OCI-LY1 (cell line): ENCODE results near the gene APLP2.
A peak's percentile ranks its signal among the peaks of the same experiment; 100 is the strongest.

Experiments
- H2AFZ ChIP-seq: fragments of 200-600 bp; sonication (generic), shearing (Covaris generic); 2 replicates; pipeline ENCODE4 v1.6.0; 2014; ENCODE audit warnings: antibody characterized with exemption, mild to moderate bottlenecking, low read length
- H3F3A ChIP-seq: fragments of 200-600 bp; sonication (generic), shearing (Covaris generic); 2 replicates; pipeline ENCODE4 v1.6.0; 2014; ENCODE audit warnings: mild to moderate bottlenecking, antibody characterized with exemption, low read length, moderate library complexity; ENCODE audit not compliant: insufficient read depth
- H3K27ac ChIP-seq: fragments of 200-600 bp; sonication (generic); 2 replicates; pipeline ENCODE4 v1.5.1; 2014; ENCODE audit warnings: low read length, mixed run types, mild to moderate bottlenecking, low read depth; ENCODE audit not compliant: poor library complexity, severe bottlenecking
- H3K27me3 ChIP-seq: fragments of 200-600 bp; sonication (generic); 2 replicates; pipeline ENCODE4 v1.6.0; 2014; ENCODE audit warnings: antibody characterized with exemption, mild to moderate bottlenecking, low read length, moderate library complexity; ENCODE audit not compliant: insufficient read depth
- H3K36me3 ChIP-seq: fragments of 200-600 bp; sonication (generic); 2 replicates; pipeline ENCODE4 v1.6.1; 2014; ENCODE audit warnings: mild to moderate bottlenecking, antibody characterized with exemption, low read length, moderate library complexity, mixed read lengths; ENCODE audit not compliant: insufficient read depth
- H3K4me1 ChIP-seq: fragments of 200-600 bp; sonication (generic); 2 replicates; pipeline ENCODE4 v1.5.1; 2014; ENCODE audit warnings: mild to moderate bottlenecking, low read length, moderate library complexity; ENCODE audit not compliant: insufficient read depth, severe bottlenecking
- H3K4me2 ChIP-seq: fragments of 200-600 bp; sonication (generic), shearing (Covaris generic); 2 replicates; pipeline ENCODE4 v1.6.1; 2014; ENCODE audit warnings: low read length
- H3K4me3 ChIP-seq: fragments of 200-600 bp; sonication (generic); 2 replicates; pipeline ENCODE4 v1.5.1; 2014; ENCODE audit warnings: low read length, low read depth, mild to moderate bottlenecking, mixed read lengths; ENCODE audit not compliant: poor library complexity, severe bottlenecking
- H3K79me2 ChIP-seq: fragments of 200-600 bp; shearing (Covaris generic); 2 replicates; pipeline ENCODE4 v1.6.1; 2016; ENCODE audit warnings: mixed run types, low read length, mixed read lengths; ENCODE audit not compliant: insufficient read depth
- H3K9ac ChIP-seq: fragments of 200-600 bp; sonication (generic), shearing (Covaris generic); 2 replicates; pipeline ENCODE4 v1.6.1; 2014; ENCODE audit warnings: mild to moderate bottlenecking, low read length, mixed read lengths
- H3K9me2 ChIP-seq: fragments of 200-600 bp; sonication (generic), shearing (Covaris generic); 2 replicates; pipeline ENCODE4 v1.6.1; 2014; ENCODE audit warnings: low read depth, mild to moderate bottlenecking, low read length, mixed read lengths
- H3K9me3 ChIP-seq: fragments of 200-600 bp; shearing (Covaris generic); 2 replicates; pipeline ENCODE4 v1.6.1; 2014; ENCODE audit warnings: low read length, mixed read lengths
- H4K20me1 ChIP-seq: fragments of 200-600 bp; sonication (generic), shearing (Covaris generic); 2 replicates; pipeline ENCODE4 v1.6.0; 2016; ENCODE audit warnings: mild to moderate bottlenecking, low read length; ENCODE audit not compliant: insufficient read depth
- CTCF ChIP-seq: fragments of 200-600 bp; sonication (generic), shearing (Covaris generic); IDR thresholded peaks from 2 replicates; pipeline ENCODE4 v1.5.1; 2017; ENCODE audit warnings: mild to moderate bottlenecking, antibody characterized with exemption, low read length, moderate library complexity, mixed read lengths
- EZH2 ChIP-seq: fragments of 200-600 bp; sonication (generic), shearing (Covaris generic); IDR thresholded peaks from 2 replicates; pipeline ENCODE4 v1.8.0; 2017; ENCODE audit warnings: borderline replicate concordance, mixed run types, mild to moderate bottlenecking, antibody characterized with exemption, low read length, moderate library complexity, mixed read lengths

APLP2 gene

DNA sequence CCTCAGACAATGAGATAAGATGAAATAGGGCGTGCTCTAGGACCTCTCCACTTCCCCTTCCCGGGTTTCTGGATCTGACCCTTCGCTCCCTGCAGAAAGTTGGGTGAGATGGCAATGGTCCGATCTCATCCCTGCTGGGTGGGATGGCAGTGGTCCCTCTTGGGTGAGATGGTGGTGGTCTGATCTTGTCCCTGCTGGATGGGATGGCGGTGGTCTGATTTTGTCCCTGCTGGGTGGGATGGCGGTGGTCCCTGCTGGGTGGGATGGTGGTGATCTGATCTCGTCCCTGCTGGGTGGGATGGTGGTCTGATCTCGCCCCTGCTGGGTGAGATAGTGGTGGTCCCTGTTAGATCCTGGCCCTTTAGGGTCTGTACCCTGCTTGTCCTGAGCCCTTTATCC is 111.2 kb downstream of the APLP2 start:
- TF ChIP-seq EZH2 (no peak), CTCF (no peak)
- Histone ChIP-seq H2AFZ (no peak overlapping the region), H3K36me3 (peaks cover 27% of the 10 kb centered on the region), H4K20me1 (no peaks in the 10 kb centered on the region), H3K4me3 (peak overlapping the region; percentile 54), H3K9me3 (no peaks in the 10 kb centered on the region), H3K4me2 (peak overlapping the region; percentile 85), H3K9me2 (no peaks in the 10 kb centered on the region), H3K27ac (peak overlapping the region; percentile 100), H3K9ac (peak overlapping the region; percentile 80), H3K79me2 (peaks cover 63% of the 10 kb centered on the region), H3F3A (peaks cover 4% of the 10 kb centered on the region; the same call in 1 of the 2 replicates), H3K27me3 (no peaks in the 10 kb centered on the region), H3K4me1 (peaks cover 94% of the 10 kb centered on the region)

DNA sequence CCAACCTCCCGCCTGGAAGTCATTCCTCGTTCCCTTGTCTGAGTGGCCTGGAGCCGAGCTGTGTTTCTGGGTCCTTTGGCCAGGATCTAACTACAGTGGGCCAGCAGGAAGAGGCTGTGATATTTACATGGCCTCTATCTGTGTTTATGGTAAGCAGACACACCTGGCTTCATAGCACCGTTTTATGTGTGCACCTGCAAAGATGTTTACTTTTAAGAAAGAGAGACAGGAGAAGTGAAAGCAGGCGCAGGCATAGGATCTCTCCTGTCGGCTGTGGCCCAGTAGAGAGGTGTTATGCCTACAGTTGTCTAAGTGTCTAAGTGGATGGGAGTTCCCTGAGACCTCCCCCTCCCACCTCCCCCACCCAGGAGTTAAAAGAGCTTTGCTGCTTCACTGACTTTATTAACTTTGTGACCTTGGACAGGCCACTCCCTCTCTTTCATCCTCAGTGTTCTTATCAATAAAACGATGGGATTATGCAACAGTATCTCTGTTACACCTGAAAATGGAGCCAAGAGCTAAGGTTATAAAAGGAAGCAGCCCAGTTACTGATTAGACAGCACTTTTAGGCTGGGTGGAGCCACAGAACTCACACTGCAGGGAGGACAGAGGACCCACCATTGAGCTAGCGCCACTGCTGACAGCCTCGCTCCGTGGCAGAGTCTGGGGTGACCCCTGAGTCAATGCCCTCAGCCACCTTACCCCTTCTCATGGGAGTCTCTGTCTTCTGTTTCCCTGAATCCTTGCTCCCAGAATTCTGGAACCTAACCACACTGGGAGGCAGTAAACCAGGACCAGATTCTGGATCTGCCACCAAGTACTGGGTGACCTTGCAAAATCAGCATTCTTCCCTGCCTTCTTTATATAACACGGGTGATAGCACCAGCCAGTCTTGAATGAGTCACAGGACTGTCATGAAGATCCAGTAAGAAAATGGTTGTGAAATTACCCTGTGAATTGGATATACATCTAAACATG is 111.9 kb downstream of the APLP2 start:
- Histone ChIP-seq H3K9me3 (no peaks in the 10 kb centered on the region), H3K27ac (peak overlapping the region; percentile 100), H3K27me3 (no peaks in the 10 kb centered on the region), H3K9me2 (no peaks in the 10 kb centered on the region), H3K4me2 (peak overlapping the region; percentile 85), H4K20me1 (no peaks in the 10 kb centered on the region), H3F3A (peaks cover 4% of the 10 kb centered on the region; the same call in 1 of the 2 replicates), H3K9ac (peak overlapping the region; percentile 88), H3K36me3 (peaks cover 22% of the 10 kb centered on the region), H2AFZ (no peak overlapping the region), H3K79me2 (peaks cover 64% of the 10 kb centered on the region), H3K4me3 (peak overlapping the region; percentile 54), H3K4me1 (peaks cover 94% of the 10 kb centered on the region)
- TF ChIP-seq EZH2 (no peak), CTCF (no peak)

DNA sequence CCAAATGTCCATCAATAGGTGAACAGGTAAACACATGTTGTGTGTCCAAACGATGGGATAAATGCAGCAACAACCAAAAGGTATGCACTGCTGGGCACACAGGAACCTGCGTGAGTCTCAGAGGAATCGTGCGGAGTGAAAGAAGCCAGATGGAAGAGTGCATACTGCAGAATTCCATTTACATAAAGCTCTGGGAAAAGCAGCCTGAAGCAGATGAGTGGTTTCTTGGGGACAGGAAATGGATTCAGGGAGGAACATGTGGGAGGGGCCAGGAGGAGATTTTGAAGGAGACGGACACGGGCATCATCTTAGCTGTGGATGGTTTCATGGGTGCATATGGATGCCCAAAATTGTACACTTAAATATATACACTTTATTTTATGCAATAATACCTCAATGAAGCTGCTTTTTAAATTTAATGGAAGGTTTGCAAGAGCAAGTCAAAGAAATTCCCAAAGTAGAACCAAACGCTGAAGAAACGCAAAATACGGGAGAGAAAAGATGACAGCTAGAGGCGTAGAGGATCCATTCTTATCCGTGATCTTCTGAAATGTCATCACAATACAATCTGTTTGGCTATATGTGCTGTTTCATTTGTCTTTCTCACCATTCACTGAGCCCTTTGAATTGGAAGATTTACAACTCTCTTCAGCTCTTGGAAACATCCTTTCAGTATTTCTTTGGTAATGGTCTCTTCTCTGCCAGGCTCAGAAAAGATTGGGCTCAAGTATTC is 114.3 kb downstream of the APLP2 start:
- Histone ChIP-seq H3K4me3 (no peak overlapping the region), H3K79me2 (peaks cover 63% of the 10 kb centered on the region), H3F3A (peaks cover 2% of the 10 kb centered on the region; the same call in 1 of the 2 replicates), H3K9me3 (no peaks in the 10 kb centered on the region), H3K36me3 (peaks cover 38% of the 10 kb centered on the region), H2AFZ (no peak overlapping the region), H3K9ac (no peak overlapping the region), H3K27me3 (no peaks in the 10 kb centered on the region), H3K9me2 (no peaks in the 10 kb centered on the region), H3K27ac (peak overlapping the region; percentile 100), H3K4me2 (no peak overlapping the region), H4K20me1 (no peaks in the 10 kb centered on the region), H3K4me1 (peaks cover 94% of the 10 kb centered on the region)
- TF ChIP-seq EZH2 = no peak
- TF ChIP-seq CTCF = no peak
